GM18507 (cell line): ENCODE results near the gene MT1F.
"Not testable (repeated sequence)": the region's sequence is repeated elsewhere in the genome, so short reads cannot be mapped to it uniquely, and the experiment has no call there.

Experiments
- DNase-seq: peaks from one replicate; pipeline ENCODE4 v3.0.0; 2011; ENCODE audit warnings: low read depth; ENCODE audit not compliant: insufficient read length; ENCODE audit errors: extremely low spot score
- FAIRE-seq: peaks from 2 replicates; lab custom pipeline; 2011; peaks lifted over from hg19 to GRCh38; lab: Jason Lieb, UNC

The MT1F gene

GRCh38 chr16:56641166-56641565, 16.6 kb upstream of the MT1F start:
- FAIRE-seq (no peak), DNase-seq (no peak)

DNA sequence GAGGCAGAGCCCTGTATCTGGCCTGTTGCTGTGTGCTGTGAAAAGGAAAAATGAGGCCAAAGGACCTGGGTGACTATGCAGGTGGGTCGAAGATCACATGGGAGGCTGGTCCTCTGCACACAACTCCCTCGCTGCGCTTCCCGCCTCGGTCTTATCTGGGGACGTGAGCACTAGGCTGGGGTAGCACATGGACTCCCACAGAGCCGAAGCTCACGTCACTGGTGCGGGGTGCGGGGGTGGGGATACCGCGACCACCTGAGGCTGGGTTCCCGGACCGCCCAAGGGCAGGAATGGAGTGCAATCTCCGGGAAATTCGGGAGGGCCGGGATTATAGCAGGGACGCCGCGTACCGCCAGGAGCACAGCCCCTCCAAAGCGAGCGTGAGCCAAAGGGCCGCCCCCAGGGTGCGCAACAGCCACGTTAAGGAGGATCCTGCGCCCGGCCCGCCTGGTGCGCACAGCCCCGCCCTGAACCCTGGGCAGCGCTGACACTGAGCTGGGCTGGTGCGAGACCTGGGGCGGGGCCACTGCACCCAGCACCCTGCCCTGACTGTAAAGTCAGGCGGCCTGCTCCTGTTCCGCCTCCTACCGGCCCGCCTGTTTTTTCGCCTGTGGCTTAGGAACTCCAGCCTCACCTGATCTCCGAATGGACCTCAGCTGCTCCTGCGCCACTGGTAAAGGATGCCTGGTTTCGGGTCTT, 14.5 kb upstream of the MT1F start:
- no peak for FAIRE-seq
- DNase-seq = no peak

DNA sequence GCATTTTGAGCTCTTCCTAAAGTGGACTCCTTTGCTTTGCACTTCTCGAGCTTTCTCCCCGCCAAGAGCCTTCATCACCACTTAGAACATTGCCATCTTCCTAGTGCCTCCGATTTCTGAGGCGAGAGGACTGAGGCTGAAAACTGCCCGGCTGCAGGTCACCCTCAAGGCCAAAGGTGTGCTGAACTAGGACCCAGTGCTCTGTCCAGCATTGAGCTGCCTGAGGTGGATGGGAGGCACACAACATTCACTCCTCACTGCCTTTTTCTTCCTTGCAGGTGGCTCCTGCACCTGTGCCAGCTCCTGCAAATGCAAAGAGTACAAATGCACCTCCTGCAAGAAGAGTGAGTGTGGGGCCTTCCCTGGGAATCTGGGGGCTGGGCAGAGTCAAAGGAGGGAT, 13.9 kb upstream of the MT1F start:
- no peak for FAIRE-seq
- DNase-seq = no peak

- no peak for DNase-seq
- no peak for FAIRE-seq
Measured at GRCh38 chr16:56645311-56645710, 12.4 kb upstream of the MT1F start.

DNA sequence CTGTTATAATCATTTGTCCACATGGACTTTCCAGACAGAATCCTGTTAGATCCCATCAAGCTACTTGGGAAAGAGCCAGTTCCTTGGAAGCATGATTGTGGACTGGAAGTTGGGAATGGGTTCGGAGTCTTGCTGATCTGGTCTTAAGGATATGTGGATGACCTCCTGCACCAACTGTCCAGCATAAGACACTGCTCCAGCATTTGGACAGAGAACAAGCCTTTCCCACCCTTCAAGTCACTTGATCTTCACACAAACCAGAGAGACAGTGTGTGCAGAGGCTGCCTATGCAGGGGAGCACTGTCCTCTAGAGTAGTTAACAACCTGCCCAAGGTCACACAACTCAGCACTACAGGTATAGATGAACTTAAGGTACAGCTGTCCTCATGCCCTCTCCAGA, 11.9 kb upstream of the MT1F start:
- no peak for DNase-seq
- no peak for FAIRE-seq

GRCh38 chr16:56647641-56648431, 9.9 kb upstream of the MT1F start:
- FAIRE-seq = no peak

DNA sequence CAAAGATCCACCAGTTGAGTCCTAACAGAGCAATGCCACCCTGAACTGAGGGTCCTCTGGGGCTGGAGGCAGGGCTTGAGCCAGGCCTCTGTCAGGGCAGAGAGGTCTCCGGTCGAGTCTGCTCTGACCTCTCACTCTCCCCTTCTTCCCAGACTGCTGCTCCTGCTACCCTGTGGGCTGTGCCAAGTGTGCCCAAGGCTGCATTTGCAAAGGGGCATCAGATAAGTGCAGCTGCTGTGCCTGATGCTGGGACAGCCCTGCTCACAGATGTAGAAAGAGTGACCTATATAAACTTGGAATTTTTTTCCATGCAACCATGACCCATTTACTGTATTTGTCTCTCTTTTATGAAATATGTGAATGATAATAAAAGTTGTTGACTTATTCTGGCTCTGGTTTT, 8.5 kb upstream of the MT1F start:
- FAIRE-seq (no peak), DNase-seq (no peak)

More at GRCh38 chr16:56647641-56648431, 9.9 kb upstream of the MT1F start:
- no peak for DNase-seq

GRCh38 chr16:56649820-56650219, 7.9 kb upstream of the MT1F start:
- DNase-seq (no peak), FAIRE-seq (no peak)

GRCh38 chr16:56651586-56651985, 6.2 kb upstream of the MT1F start, which contains the start of gene MT1B:
TSS of gene MT1B (plus strand) at chr16:56651886. CDS start at chr16:56651954, 68 bp downstream.
- DNase-seq (no peak), FAIRE-seq (no peak)

DNA sequence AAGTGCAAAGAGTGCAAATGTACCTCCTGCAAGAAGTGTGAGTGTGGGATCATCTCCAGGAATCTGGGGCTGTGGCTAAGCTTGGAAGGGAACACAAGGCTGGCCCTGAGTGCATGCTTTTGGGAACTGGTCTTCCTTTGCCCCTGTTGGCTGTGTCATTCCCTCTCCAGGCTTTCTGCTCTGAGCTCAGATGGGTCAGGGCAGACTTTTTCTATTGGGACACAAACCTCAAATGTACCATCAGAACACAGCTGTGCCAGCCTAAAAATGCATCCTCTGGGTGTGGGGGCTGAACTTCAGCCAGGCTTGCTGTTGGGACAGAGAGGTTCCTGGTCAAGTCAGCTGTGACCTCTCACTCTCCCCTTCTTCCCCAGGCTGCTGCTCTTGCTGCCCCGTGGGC, 5.2 kb upstream of the MT1F start:
- FAIRE-seq = no peak

DNA sequence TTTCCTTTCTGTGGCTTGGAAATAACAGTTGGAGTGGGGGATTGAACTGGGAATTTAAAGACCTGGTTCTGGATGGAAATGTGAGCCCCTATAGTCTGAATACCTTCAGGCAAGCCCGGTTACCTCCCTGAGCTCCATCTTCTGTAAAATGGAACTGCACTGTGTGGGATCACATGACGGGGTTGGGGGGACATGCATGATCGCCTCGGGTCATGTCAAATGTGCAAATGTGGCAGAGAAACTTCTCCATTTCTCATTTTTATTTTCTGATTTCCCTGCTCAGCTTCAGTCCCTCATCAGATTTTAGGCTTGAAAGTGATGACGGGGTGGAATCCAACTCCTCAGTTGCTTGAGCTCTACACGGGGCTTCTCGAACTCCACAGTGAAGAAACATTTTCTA, 4.5 kb upstream of the MT1F start:
- FAIRE-seq (no peak), DNase-seq (no peak)

More for the DNA sequence above, 5.2 kb upstream of the MT1F start:
- no peak for DNase-seq

DNA sequence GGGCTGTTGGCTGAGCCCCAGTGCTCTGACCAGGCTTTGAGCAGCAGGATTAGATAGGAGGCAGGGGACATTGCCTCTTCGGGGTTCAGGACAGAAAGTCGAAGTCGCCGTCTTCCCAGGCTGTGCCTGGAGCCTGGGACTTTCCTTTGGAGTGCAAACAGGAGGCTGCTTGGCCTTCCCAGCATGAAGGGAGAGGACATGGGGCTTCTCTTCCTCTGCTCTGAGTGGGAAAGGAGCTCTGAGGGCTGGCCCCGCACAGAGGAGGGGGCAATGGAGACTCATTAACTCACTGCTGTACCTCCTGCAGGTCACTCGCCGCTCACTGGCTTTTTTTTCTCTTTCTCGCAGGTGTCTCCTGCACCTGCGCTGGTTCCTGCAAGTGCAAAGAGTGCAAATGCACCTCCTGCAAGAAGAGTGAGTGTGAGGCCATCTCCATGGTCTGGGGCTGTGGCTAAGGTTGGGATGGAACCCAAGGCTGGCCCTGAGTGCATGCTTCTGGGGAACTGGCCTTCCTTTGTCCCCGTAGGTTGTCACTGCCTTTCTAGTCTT, 642 bp downstream of the MT1F start:
- no peak for FAIRE-seq
- DNase-seq = no peak

- FAIRE-seq = no peak
Measured at GRCh38 chr16:56662357-56663354, 4.9 kb downstream of the MT1F start.

GRCh38 chr16:56664506-56664905, 6.7 kb downstream of the MT1F start:
- DNase-seq = no peak
- FAIRE-seq = no peak

More at GRCh38 chr16:56662357-56663354, 4.9 kb downstream of the MT1F start:
- DNase-seq = no peak

DNA sequence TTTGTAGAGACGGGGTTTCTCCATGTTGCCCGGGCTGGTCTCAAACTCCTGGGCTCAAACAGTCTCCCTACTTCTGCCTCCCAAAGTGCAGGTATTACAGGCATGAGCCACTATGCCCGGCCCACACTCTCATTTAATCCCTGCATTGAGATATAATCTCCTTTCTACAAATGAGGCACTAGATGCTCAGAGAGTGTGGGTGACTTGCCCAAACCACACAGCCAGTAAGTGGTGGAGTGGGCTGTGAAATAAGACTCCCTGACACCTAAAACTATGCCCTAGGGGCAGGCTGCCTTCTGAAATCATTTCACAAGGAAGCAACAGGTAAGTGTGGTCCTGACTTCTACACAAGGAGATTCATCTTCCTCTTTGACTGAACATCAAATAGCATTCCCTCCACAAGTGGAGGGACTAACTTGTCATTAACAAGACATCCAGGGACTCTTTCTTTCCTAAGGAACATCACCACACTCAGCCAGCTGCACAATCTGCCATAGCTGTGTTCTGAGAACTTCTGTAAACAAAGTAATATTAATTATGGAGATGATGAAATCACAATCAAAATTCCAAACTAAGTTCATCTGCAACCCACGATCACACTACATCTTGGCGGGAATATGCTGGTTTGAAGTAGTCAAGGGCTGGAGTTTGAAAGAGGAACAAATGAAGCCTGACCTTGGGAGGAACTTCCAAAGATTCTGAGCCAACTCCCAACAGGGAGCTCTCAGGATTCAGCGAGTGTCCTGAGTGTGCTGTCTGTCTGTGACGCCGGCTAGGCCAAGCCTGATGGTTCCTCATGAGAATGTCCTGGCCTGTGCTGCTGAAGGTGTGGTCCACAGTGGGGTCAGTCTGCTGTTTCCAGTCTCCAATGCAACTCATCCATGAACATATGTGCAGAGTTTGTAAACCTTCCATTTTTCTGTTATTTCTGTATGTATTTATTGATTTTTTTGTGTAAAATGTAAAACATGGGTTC, 7.8 kb downstream of the MT1F start:
- not testable (repeated sequence) for FAIRE-seq

GRCh38 chr16:56667581-56668571, 10.1 kb downstream of the MT1F start, which contains the start of gene MT1G:
TSS of gene MT1G (minus strand) at chr16:56668065. CDS start at chr16:56667993, 72 bp downstream.
- DNase-seq (no peak), FAIRE-seq (no peak)

More for the DNA sequence above, 7.8 kb downstream of the MT1F start:
- DNase-seq = not testable (repeated sequence)
